Fibroblast of lung (primary cell): ENCODE data around the gene TBC1D22A.

Experiments
- CTCF ChIP-seq, 2 donors: IDR thresholded peaks in 1 of 2; conservative IDR thresholded peaks in 1 of 2; 1 replicate in 1 of 2; 2 replicates in 1 of 2; pipeline ENCODE4 v1.5.1; 2011 to 2012; ENCODE audit warnings: low read length in 2 of 2, control low read depth in 1 of 2, inconsistent platforms in 1 of 2, low read depth in 1 of 2, mild to moderate bottlenecking in 1 of 2
- EZH2 ChIP-seq: IDR thresholded peaks from 2 replicates; pipeline ENCODE4 v1.5.1; 2012; ENCODE audit warnings: low read length, control low read depth, mild to moderate bottlenecking; ENCODE audit errors: missing control alignments

- no peak for TF ChIP-seq CTCF (conservative IDR thresholded peaks at IDR 0.05 in 1 of 2, IDR thresholded peaks at IDR 0.05 in 1 of 2; ENCODE audit: low read depth in 1 of 2, low read length in 2 of 2)
- no peak for TF ChIP-seq EZH2
Measured at GRCh38 chr22:46740910-46741780, 21.3 kb upstream of the TBC1D22A start.
